Spleen (tissue), 7 donors: ENCODE measurements around the gene COPS9.

Experiments
- CTCF ChIP-seq, 11 experiments: fragments of 200-600 bp in 7 of 11; fragments of 450-650 bp in 4 of 11; sonication (generic) in 4 of 11; IDR thresholded peaks in 8 of 11; conservative IDR thresholded peaks in 3 of 11; 1 replicate in 7 of 11; 2 replicates in 4 of 11; pipeline versions ENCODE4 v1.4.0 to v1.8.0; 2016 to 2021; ENCODE audit warnings: antibody characterized with exemption in 11 of 11, inconsistent platforms in 4 of 11, mild to moderate bottlenecking in 1 of 11
- POLR2A ChIP-seq, 3 donors: fragments of 450-650 bp; IDR thresholded peaks; one replicate each; pipeline ENCODE4 v1.5.1; 2017; ENCODE audit warnings: antibody characterized with exemption in 3 of 3, mild to moderate bottlenecking in 1 of 3
- donor health status: DM: no; HTN: no; CAD: no; lungs with moderate emphysema.
- donor health status: DM: no; HTN: no; CAD: no.
- donor health status: DM: no; HTN: no; CAD: no.

- TF ChIP-seq CTCF (IDR thresholded peaks at IDR 0.05 in 8 of 11, conservative IDR thresholded peaks at IDR 0.05 in 3 of 11) (no peak), POLR2A (IDR thresholded peaks at IDR 0.05) (no peak)
These were observed 29.6 kb upstream of the COPS9 start for GRCh38 chr2:240165661-240166060.
